Upper lobe of left lung (tissue), 6 donors: ENCODE data around the gene SCPEP1. TPM values are rescaled to one million over a fixed set of nuclear protein-coding genes. Genes with fewer than 3 reads are reported as not detected.

Experiments used
- ATAC-seq, 2 donors: fragments of 200-7000 bp; cut with Tn5 transposase; one replicate each; pipeline ENCODE4 v1.9.1; 2022; ENCODE audit warnings: mild to moderate bottlenecking in 2 of 2, moderate library complexity in 2 of 2; ENCODE audit not compliant: low FRiP score in 2 of 2
- DNase-seq, 2 donors: peaks; one replicate each; pipeline ENCODE4 v3.0.0-alpha.2; 2019 to 2020
- H3K27ac ChIP-seq, 4 donors: fragments of 200-600 bp; sonication (generic); one replicate each; pipeline ENCODE4 v1.5.1; 2016 to 2019
- H3K27me3 ChIP-seq, 4 donors: fragments of 200-600 bp; sonication (generic); one replicate each; pipeline ENCODE4 v1.5.1; 2017 to 2019
- H3K36me3 ChIP-seq, 4 donors: fragments of 200-600 bp; sonication (generic); one replicate each; pipeline ENCODE4 v1.5.1; 2016 to 2019
- H3K4me1 ChIP-seq, 4 donors: fragments of 200-600 bp; sonication (generic); one replicate each; pipeline ENCODE4 v1.5.1; 2018 to 2019
- H3K4me3 ChIP-seq, 4 donors: fragments of 200-600 bp; sonication (generic); one replicate each; pipeline ENCODE4 v1.5.1; 2017 to 2019; ENCODE audit warnings: mild to moderate bottlenecking in 2 of 4, moderate library complexity in 1 of 4
- H3K9me3 ChIP-seq, 4 donors: fragments of 200-600 bp; sonication (generic); one replicate each; pipeline ENCODE4 v1.5.1; 2018 to 2019
- CTCF ChIP-seq, 6 experiments: fragments of 450-650 bp in 4 of 6; fragments of 200-600 bp in 2 of 6; sonication (generic) in 2 of 6; IDR thresholded peaks; one replicate each; pipeline ENCODE4 v1.5.1; 2016 to 2019; ENCODE audit warnings: antibody characterized with exemption in 6 of 6
- EP300 ChIP-seq, 4 donors: sonication (generic); formaldehyde crosslinking; IDR thresholded peaks; one replicate each; pipeline ENCODE4 v1.5.1; 2017; ENCODE audit warnings: antibody characterized with exemption in 4 of 4, control low read depth in 2 of 4
- POLR2A ChIP-seq, 4 donors: fragments of 450-650 bp; IDR thresholded peaks; one replicate each; pipeline ENCODE4 v1.5.1; 2016 to 2017; ENCODE audit warnings: antibody characterized with exemption in 4 of 4, mild to moderate bottlenecking in 2 of 4
- POLR2AphosphoS5 ChIP-seq, 2 donors: sonication (generic); formaldehyde crosslinking; IDR thresholded peaks; one replicate each; pipeline ENCODE4 v1.5.1; 2017; ENCODE audit warnings: antibody characterized with exemption in 2 of 2
- WGBS, 2 donors: methylation state at CpG; one replicate each; pipeline ENCODE4 v1.1.5; 2017 to 2018; 5-methylcytosine and 5-hydroxymethylcytosine counted together
- total RNA-seq, 6 donors: library from RNA; depleted of rRNA in 4 of 6; stranded (reverse); fragments of >200 nt in 4 of 6; gene quantifications; one replicate each; pipeline versions ENCODE4 v1.1.0 to v1.2.1, GENCODE V29; 2016 to 2021
- donor health status: DM: no; HTN: no; CAD: no; lungs with moderate emphysema.
- donor health status: DM: no; HTN: yes; CAD: no; lungs with severe emphysema.

The SCPEP1 gene
- total RNA-seq, 6 donors from 2014 or later, result 96.4 to 172 (median 133) TPM

GRCh38 chr17:56983366-56983765, 5.4 kb downstream of the SCPEP1 start:
- Histone ChIP-seq H3K27ac (no peak overlapping the region), H3K9me3 (no peaks in the 10 kb centered on the region), H3K4me3 (no peak overlapping the region), H3K36me3 (peaks cover 8 to 53% (median 24%) of the 10 kb centered on the region in 4 donors), H3K27me3 (no peaks in the 10 kb centered on the region), H3K4me1 (peaks cover 10 to 28% (median 19%) of the 10 kb centered on the region in 4 donors)
- TF ChIP-seq CTCF (IDR thresholded peaks at IDR 0.05) (no peak), EP300 (IDR thresholded peaks at IDR 0.05) (no peak), POLR2A (IDR thresholded peaks at IDR 0.05) (no peak), POLR2AphosphoS5 (IDR thresholded peaks at IDR 0.05) (no peak)
- ATAC-seq, result peak in 1 of 2 donors; percentile 38
- WGBS, 2 donors, result 64 to 73% methylated on average over 3 of the region's 3 CpGs
- no peak for DNase-seq

- Histone ChIP-seq H3K36me3 (peaks cover 9 to 73% (median 28%) of the 10 kb centered on the region in 4 donors), H3K4me3 (no peak overlapping the region), H3K27ac (peak overlapping the region; percentile 47 to 71 (median 56)), H3K9me3 (no peaks in the 10 kb centered on the region), H3K27me3 (no peaks in the 10 kb centered on the region), H3K4me1 (peaks cover 2 to 18% (median 7%) of the 10 kb centered on the region in 4 donors)
- no peak for TF ChIP-seq CTCF (IDR thresholded peaks at IDR 0.05)
- no peak for TF ChIP-seq EP300 (IDR thresholded peaks at IDR 0.05)
- DNase-seq (peak; percentile 40 to 61), ATAC-seq (peak; percentile 61 to 70)
- 65 to 74% methylated on average over 14 of the region's 14 CpGs for WGBS, 2 donors
Measured at GRCh38 chr17:56985371-56986162, 7.6 kb downstream of the SCPEP1 start.

GRCh38 chr17:56987283-56987834, 9.4 kb downstream of the SCPEP1 start:
- Histone ChIP-seq H3K4me3 (no peak overlapping the region), H3K4me1 (peaks cover 2 to 18% (median 4%) of the 10 kb centered on the region in 4 donors), H3K36me3 (peaks cover 22 to 80% (median 39%) of the 10 kb centered on the region in 4 donors), H3K9me3 (no peaks in the 10 kb centered on the region), H3K27ac (no peak overlapping the region), H3K27me3 (no peaks in the 10 kb centered on the region)
- TF ChIP-seq POLR2A (IDR thresholded peaks at IDR 0.05), result no peak
- no peak for TF ChIP-seq POLR2AphosphoS5 (IDR thresholded peaks at IDR 0.05)
- no peak for TF ChIP-seq EP300 (IDR thresholded peaks at IDR 0.05)
- TF ChIP-seq CTCF (IDR thresholded peaks at IDR 0.05), result no peak
- ATAC-seq (no peak), DNase-seq (no peak)
- WGBS, 2 donors, result 62 to 80% methylated on average over 11 of the region's 11 CpGs

- H3K4me3 ChIP-seq, result no peak overlapping the region
- H3K27ac ChIP-seq, result no peak overlapping the region
- DNase-seq, result no peak
- no peaks in the 10 kb centered on the region for H3K9me3 ChIP-seq
- peaks cover 22 to 90% (median 40%) of the 10 kb centered on the region in 4 donors for H3K36me3 ChIP-seq
- no peak for ATAC-seq
- H3K27me3 ChIP-seq, result no peaks in the 10 kb centered on the region
- TF ChIP-seq EP300 (IDR thresholded peaks at IDR 0.05) (no peak), POLR2AphosphoS5 (IDR thresholded peaks at IDR 0.05) (no peak), POLR2A (IDR thresholded peaks at IDR 0.05) (no peak), CTCF (IDR thresholded peaks at IDR 0.05) (no peak)
- peaks cover 0 to 17% (median under 1%) of the 10 kb centered on the region in 4 donors for H3K4me1 ChIP-seq
- 93 to 99% methylated on average over 4 of the region's 4 CpGs for WGBS, 2 donors
Measured at GRCh38 chr17:56988901-56989572, 11.1 kb downstream of the SCPEP1 start.
